Testis (tissue), 2 donors: ENCODE results near the gene TMEM168.

Source experiments
- POLR2A ChIP-seq: fragments of 450-650 bp; IDR thresholded peaks from one replicate; pipeline ENCODE4 v1.6.1; 2017; ENCODE audit warnings: antibody characterized with exemption, mild to moderate bottlenecking, moderate library complexity
- TF ChIP-seq, protein P1 (sequence below), 3 experiments: fragments of 450-650 bp in 2 of 3; fragments of 200-600 bp in 1 of 3; sonication (generic) in 1 of 3; IDR thresholded peaks; one replicate each; pipeline ENCODE4 v1.5.1; 2016 to 2019; ENCODE audit warnings: antibody characterized with exemption in 3 of 3, mild to moderate bottlenecking in 2 of 3, moderate library complexity in 1 of 3

DNA sequence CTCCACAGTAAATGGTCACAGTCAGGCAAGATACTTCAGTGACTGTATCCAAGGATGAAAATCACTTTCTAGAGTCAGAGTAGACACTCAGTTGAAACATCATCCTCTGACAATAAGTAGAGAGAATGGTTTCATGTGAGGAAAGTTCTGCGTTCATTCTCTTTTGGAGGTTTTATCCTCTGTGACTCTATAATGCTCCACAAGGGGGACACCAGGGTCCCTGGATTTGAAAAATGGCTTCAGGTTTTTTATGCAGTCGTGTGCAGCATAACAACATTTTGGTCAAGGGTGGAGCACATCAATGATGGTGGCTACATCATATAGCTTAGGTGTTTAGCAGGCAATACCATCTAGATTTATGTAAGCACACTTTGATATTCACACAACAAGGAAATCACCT, 40.4 kb downstream of the TMEM168 start:
- TF ChIP-seq, protein P1, sequence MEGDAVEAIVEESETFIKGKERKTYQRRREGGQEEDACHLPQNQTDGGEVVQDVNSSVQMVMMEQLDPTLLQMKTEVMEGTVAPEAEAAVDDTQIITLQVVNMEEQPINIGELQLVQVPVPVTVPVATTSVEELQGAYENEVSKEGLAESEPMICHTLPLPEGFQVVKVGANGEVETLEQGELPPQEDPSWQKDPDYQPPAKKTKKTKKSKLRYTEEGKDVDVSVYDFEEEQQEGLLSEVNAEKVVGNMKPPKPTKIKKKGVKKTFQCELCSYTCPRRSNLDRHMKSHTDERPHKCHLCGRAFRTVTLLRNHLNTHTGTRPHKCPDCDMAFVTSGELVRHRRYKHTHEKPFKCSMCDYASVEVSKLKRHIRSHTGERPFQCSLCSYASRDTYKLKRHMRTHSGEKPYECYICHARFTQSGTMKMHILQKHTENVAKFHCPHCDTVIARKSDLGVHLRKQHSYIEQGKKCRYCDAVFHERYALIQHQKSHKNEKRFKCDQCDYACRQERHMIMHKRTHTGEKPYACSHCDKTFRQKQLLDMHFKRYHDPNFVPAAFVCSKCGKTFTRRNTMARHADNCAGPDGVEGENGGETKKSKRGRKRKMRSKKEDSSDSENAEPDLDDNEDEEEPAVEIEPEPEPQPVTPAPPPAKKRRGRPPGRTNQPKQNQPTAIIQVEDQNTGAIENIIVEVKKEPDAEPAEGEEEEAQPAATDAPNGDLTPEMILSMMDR (IDR thresholded peaks at IDR 0.05) = no peak
- TF ChIP-seq POLR2A = no peak
